ENCODE data around the gene ZNF292. TPM values are rescaled to one million over a fixed set of nuclear protein-coding genes. Genes with fewer than 3 reads are reported as not detected.

Gene ZNF292
- total RNA-seq, 2 donors from 2014 or later, result 28.0 to 30.3 TPM

DNA sequence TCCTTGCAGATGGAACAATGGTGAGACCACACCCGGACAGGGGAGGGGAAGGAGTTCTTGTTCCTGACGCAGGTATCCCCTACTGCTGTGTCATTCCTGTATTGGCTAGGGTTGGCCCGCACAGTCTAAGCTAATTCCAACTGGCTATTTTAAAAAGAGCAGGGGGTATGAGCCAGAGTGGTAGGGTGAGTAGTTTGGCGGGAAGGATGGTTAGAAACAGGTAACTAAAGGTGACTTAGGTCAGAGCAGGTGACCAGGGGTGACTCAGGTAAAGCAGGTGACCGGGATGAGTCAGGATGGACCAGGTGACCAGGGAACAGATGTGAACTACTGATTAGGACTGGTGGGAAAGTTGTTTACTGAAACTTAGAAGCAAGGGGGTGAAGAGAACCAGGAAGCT is 58.0 kb downstream of the ZNF292 start:
- WGBS, 2 donors, result 84 to 90% methylated on average over 5 of the region's 5 CpGs
- peak; percentile 31 to 63 (median 58) for DNase-seq
- peak overlapping the region in 2 of 4 donors; percentile 51 to 57 for H3K27ac ChIP-seq
- no peak overlapping the region for H3K4me3 ChIP-seq
- intact Hi-C loops (cut with DNase I), result no loop called here
- no peaks in the 10 kb centered on the region for H3K9me3 ChIP-seq
- H3K4me1 ChIP-seq, result peaks cover 23% of the 10 kb centered on the region
- no peak for TF ChIP-seq POLR2A (IDR thresholded peaks at IDR 0.05)
- TF ChIP-seq, protein P1, sequence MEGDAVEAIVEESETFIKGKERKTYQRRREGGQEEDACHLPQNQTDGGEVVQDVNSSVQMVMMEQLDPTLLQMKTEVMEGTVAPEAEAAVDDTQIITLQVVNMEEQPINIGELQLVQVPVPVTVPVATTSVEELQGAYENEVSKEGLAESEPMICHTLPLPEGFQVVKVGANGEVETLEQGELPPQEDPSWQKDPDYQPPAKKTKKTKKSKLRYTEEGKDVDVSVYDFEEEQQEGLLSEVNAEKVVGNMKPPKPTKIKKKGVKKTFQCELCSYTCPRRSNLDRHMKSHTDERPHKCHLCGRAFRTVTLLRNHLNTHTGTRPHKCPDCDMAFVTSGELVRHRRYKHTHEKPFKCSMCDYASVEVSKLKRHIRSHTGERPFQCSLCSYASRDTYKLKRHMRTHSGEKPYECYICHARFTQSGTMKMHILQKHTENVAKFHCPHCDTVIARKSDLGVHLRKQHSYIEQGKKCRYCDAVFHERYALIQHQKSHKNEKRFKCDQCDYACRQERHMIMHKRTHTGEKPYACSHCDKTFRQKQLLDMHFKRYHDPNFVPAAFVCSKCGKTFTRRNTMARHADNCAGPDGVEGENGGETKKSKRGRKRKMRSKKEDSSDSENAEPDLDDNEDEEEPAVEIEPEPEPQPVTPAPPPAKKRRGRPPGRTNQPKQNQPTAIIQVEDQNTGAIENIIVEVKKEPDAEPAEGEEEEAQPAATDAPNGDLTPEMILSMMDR (IDR thresholded peaks at IDR 0.05), result no peak
- ATAC-seq, result peak; percentile 47
- peaks cover 0 to 2% of the 10 kb centered on the region in 2 donors for H3K36me3 ChIP-seq (replicated peaks in 1 of 2; ENCODE audit: insufficient read depth in 1 of 2, low read depth in 2 of 2)
- H3K27me3 ChIP-seq, result no peaks in the 10 kb centered on the region

DNA sequence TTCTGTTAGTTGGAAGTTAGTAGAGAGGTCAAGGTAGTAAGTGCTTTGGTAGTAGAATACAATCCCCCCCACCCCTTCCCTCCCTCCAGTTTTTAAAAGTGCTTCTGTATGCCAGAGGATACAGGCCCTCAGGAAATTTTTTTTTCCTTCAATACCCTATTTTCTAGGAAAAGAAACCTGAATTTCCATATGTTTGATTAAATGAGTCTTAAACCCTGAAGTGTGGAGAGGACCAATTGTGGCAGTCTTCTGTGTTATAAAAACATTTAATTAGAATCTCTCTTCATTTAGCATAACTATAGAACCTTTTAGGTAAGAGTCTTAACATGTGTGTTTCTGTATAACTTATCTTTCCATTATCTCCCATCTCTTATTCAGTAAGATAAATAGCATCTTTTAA is 59.5 kb downstream of the ZNF292 start:
- Histone ChIP-seq H3K36me3 (replicated peaks in 1 of 2; ENCODE audit: insufficient read depth in 1 of 2, low read depth in 2 of 2) (peaks cover 0 to 3% of the 10 kb centered on the region in 2 donors), H3K27me3 (no peaks in the 10 kb centered on the region), H3K4me1 (peaks cover 23% of the 10 kb centered on the region), H3K27ac (no peak overlapping the region), H3K9me3 (no peaks in the 10 kb centered on the region), H3K4me3 (no peak overlapping the region)
- DNase-seq (no peak), ATAC-seq (no peak)
- intact Hi-C loops (cut with DNase I), result no loop called here
- TF ChIP-seq, protein P1 (IDR thresholded peaks at IDR 0.05), result no peak
- no peak for TF ChIP-seq POLR2A (IDR thresholded peaks at IDR 0.05)

DNA sequence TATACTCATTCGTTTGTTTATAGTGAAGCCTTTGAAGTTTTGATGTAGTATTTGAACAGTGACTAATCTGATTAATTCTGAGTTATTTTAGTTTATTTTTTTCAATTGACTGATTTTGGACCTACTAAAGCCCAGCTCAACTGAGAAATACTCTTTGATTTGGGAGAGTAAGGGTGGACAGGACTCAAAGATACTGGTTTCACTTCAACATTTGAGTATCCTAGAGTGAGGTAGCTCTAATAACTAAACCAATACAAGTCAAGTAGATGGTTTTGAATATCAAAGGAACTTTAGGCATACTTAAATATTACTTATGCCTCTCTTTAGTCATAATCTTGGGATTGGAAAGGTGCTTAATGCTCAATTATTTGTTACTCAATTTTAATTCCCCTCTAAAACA is 65.6 kb downstream of the ZNF292 start:
- Histone ChIP-seq H3K27me3 (no peaks in the 10 kb centered on the region), H3K36me3 (replicated peaks in 1 of 2; ENCODE audit: insufficient read depth in 1 of 2, low read depth in 2 of 2) (peaks cover 0 to 16% of the 10 kb centered on the region in 2 donors), H3K4me3 (no peak overlapping the region), H3K27ac (no peak overlapping the region), H3K4me1 (no peaks in the 10 kb centered on the region), H3K9me3 (no peaks in the 10 kb centered on the region)
- intact Hi-C loops (cut with DNase I), result no loop called here
- no peak for TF ChIP-seq POLR2A (IDR thresholded peaks at IDR 0.05)
- TF ChIP-seq, protein P1 (IDR thresholded peaks at IDR 0.05), result no peak
- WGBS, 2 donors, result 71 to 80% methylated on average over 1 of the region's 1 CpG
- DNase-seq (no peak), ATAC-seq (no peak)

DNA sequence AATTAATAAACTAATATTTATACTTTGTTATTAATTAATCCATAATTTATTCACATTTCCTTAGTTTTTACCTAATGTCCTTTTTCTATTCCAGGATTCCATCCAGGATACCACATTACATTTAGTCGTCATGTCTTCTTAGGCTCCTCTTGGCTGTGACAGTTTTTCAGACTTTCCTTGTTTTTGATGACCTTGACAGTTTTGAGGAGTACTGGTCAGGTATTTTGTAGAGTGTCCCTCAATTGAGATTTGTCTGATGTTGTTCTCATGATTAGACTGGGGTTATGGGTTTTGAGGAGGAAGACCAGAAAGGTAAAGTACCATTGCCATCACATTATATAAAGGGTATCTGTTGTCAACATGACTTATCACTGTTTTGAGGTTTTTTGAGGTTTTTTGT is 67.3 kb downstream of the ZNF292 start:
- DNase-seq (no peak), ATAC-seq (no peak)
- Histone ChIP-seq H3K36me3 (replicated peaks in 1 of 2; ENCODE audit: insufficient read depth in 1 of 2, low read depth in 2 of 2) (peaks cover 0 to 14% of the 10 kb centered on the region in 2 donors), H3K9me3 (no peaks in the 10 kb centered on the region), H3K27ac (no peak overlapping the region), H3K27me3 (no peaks in the 10 kb centered on the region), H3K4me3 (no peak overlapping the region), H3K4me1 (no peaks in the 10 kb centered on the region)
- TF ChIP-seq, protein P1 (IDR thresholded peaks at IDR 0.05), result no peak
- no peak for TF ChIP-seq POLR2A (IDR thresholded peaks at IDR 0.05)
- intact Hi-C loops (cut with DNase I), result no loop called here
- 93 to 96% methylated on average over 1 of the region's 1 CpG for WGBS, 2 donors

DNA sequence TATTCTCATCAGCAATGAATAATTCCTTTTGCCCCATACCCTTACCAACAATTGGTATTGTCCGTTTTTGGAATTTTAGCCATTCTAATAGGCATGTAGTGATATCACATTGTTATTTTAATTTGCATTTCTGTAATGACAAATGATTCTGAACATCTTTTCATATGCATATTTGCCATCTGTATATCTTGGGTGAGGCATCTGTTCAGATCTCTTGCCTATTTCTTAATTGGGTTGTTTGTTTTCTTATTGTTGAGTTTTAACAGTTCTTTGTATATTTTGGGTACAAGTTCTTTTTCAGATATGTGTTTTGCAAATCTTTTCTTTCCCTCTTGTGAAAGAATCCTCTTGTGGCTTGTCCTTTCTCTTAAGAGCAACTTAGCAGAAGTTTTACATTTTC is 69.6 kb downstream of the ZNF292 start:
- TF ChIP-seq, protein P1 (IDR thresholded peaks at IDR 0.05), result no peak
- no peak for TF ChIP-seq POLR2A (IDR thresholded peaks at IDR 0.05)
- Histone ChIP-seq H3K9me3 (no peaks in the 10 kb centered on the region), H3K4me3 (no peak overlapping the region), H3K27ac (no peak overlapping the region), H3K4me1 (no peaks in the 10 kb centered on the region), H3K27me3 (no peaks in the 10 kb centered on the region), H3K36me3 (replicated peaks in 1 of 2; ENCODE audit: insufficient read depth in 1 of 2, low read depth in 2 of 2) (peaks cover 0 to 13% of the 10 kb centered on the region in 2 donors)
- 83 to 100% methylated on average over 1 of the region's 1 CpG for WGBS, 2 donors
- intact Hi-C loops (cut with DNase I), result no loop called here
- DNase-seq, result no peak
- no peak for ATAC-seq
